Measurements from ENCODE around the gene FGD6.

Gene FGD6

DNA sequence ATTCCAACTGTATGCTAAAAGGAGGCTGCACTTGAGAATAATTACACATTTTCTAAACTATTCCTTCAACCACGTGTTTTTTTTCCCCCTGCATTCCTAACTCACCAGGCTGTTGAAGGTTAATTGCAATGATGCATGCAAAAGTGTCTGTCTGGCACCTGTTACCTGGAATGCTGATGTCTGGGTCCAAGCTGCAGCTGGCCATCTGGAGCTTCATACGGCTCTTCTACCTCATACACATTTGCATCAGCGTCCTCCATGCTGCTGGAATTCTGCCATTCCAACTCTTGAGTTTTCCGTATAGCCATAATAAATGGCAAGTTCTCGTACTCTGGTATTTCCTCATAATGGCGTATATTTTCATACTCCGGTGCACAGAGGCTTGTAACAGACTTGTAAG lies 8.6 kb downstream of the FGD6 start:
- TF ChIP-seq Cebpa-rat (IDR thresholded peaks at IDR 0.05) = no peak
- Histone ChIP-seq H3K4me1 (peaks cover 29% of the 10 kb centered on the region), H3K27me3 (no peaks in the 10 kb centered on the region), H3K27ac (no peak overlapping the region), H3K36me3 (0 out of 2 replicates have a peak, but pooled peaks cover 3% of the 10 kb centered on the region), H3K9me3 (no peaks in the 10 kb centered on the region), H3K4me3 (no peak overlapping the region), H3K9ac (no peak overlapping the region), H4K20me1 (no peaks in the 10 kb centered on the region), H3K4me2 (no peak overlapping the region)

DNA sequence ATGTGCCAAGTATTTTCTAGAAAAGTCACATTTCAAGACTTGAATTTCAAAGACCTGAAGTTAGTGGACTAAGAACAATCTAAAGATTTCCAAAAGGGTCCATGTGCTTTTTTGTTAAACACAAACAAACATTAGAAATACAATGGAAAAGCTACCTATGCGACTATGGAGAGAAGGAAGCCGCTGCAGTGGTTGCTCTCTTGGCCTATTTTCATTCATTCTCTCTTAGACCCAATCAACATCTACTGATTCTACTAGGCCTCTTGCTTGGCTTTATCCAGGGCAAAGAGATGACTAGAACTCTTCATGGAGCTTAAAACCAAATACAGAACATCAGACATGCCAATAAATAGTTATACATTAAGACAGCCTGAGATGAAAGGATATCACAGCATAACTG lies 9.9 kb downstream of the FGD6 start:
- 0 out of 2 replicates have a peak, but pooled peaks cover 3% of the 10 kb centered on the region for H3K36me3 ChIP-seq
- H4K20me1 ChIP-seq = no peaks in the 10 kb centered on the region
- H3K4me2 ChIP-seq = no peak overlapping the region
- TF ChIP-seq Cebpa-rat (IDR thresholded peaks at IDR 0.05) = no peak
- H3K27me3 ChIP-seq = no peaks in the 10 kb centered on the region
- H3K9me3 ChIP-seq = no peaks in the 10 kb centered on the region
- H3K4me3 ChIP-seq = no peak overlapping the region
- no peak overlapping the region for H3K27ac ChIP-seq
- no peak overlapping the region for H3K9ac ChIP-seq
- H3K4me1 ChIP-seq = peaks cover 40% of the 10 kb centered on the region

DNA sequence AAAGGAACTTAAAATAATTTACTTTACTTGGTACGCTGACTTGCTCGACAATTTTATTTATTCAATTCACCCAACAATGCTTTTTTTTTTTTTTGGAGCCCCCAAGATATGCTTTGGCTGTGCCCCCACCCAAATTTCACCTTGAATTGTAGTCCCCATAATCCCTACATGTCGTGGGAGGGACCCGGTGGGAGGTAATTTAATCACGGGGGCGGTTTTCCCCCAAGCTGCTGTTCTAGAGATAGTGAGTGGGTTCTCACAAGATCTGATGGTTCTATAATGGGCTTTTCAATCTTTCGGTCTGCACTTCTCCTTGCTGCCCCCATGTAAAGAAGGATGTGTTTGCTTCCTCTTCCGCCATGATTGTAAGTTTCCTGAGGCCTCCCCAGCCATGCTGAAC lies 10.4 kb downstream of the FGD6 start:
- no peak overlapping the region for H3K4me2 ChIP-seq
- peaks cover 41% of the 10 kb centered on the region for H3K4me1 ChIP-seq
- H3K27me3 ChIP-seq = no peaks in the 10 kb centered on the region
- no peaks in the 10 kb centered on the region for H3K9me3 ChIP-seq
- H3K9ac ChIP-seq = no peak overlapping the region
- no peak for TF ChIP-seq Cebpa-rat (IDR thresholded peaks at IDR 0.05)
- 0 out of 2 replicates have a peak, but pooled peaks cover 3% of the 10 kb centered on the region for H3K36me3 ChIP-seq
- H4K20me1 ChIP-seq = no peaks in the 10 kb centered on the region
- no peak overlapping the region for H3K27ac ChIP-seq
- no peak overlapping the region for H3K4me3 ChIP-seq

DNA sequence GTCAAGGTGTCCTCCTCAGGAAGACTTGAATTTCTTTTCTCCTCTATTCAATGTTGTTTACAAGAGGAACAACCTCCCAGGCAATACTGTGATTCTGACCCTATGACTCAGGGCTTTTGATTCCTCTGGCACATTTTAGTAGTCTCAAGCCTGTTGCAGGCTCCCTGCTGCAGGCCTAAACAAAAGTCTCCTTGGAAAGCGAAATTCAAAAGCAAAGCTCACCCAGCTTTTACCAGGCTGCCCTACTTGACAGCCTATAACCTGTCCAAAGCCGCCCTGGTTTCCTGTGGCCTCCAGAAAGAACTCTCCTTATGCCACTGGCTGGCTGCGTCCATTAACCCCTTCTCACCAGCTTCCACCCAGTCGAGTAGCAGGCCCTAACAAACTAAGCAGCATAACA lies 11.6 kb downstream of the FGD6 start:
- H3K4me3 ChIP-seq = no peak overlapping the region
- H3K4me1 ChIP-seq = peaks cover 53% of the 10 kb centered on the region
- no peaks in the 10 kb centered on the region for H3K9me3 ChIP-seq
- H3K36me3 ChIP-seq = 0 out of 2 replicates have a peak, but pooled peaks cover 3% of the 10 kb centered on the region
- no peaks in the 10 kb centered on the region for H4K20me1 ChIP-seq
- no peak overlapping the region for H3K4me2 ChIP-seq
- TF ChIP-seq Cebpa-rat (IDR thresholded peaks at IDR 0.05) = no peak
- H3K9ac ChIP-seq = no peak overlapping the region
- no peaks in the 10 kb centered on the region for H3K27me3 ChIP-seq
- H3K27ac ChIP-seq = peak overlapping the region; percentile 51

DNA sequence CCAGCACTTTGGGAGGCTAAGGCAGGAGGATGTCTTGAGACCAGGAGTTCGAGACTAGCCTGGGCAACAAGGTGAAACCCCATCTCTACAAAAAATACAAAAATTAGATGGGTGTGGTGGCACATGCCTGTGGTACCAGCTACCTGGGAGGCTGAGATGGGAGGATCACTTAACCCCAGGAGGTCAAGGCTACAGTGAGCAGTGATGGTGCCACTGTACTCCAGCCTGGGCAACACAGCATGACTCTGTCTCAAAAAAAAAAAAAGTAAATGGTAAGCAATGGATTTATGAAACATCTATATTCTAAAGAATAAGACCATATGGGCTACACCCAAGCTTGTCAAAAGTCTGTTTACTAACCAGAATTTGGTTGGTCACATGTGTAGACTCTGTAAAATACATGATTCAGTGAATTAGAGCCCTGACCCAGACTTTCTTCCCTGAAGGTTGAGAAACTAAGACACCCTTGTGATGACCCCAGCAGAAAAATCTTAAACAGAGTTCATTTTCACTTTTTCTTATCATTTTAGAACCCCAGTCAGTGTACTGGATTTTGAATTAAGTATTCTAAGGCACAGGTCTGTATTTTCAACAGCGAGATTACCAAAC lies 12.1 kb downstream of the FGD6 start:
- Histone ChIP-seq H3K4me3 (no peak overlapping the region), H3K4me2 (no peak overlapping the region), H3K9me3 (no peaks in the 10 kb centered on the region), H3K4me1 (peaks cover 55% of the 10 kb centered on the region), H3K27me3 (no peaks in the 10 kb centered on the region), H4K20me1 (no peaks in the 10 kb centered on the region), H3K36me3 (0 out of 2 replicates have a peak, but pooled peaks cover 3% of the 10 kb centered on the region), H3K27ac (peak overlapping the region; percentile 83; the same call in 1 of the 2 replicates), H3K9ac (no peak overlapping the region)
- TF ChIP-seq Cebpa-rat (IDR thresholded peaks at IDR 0.05) = no peak

DNA sequence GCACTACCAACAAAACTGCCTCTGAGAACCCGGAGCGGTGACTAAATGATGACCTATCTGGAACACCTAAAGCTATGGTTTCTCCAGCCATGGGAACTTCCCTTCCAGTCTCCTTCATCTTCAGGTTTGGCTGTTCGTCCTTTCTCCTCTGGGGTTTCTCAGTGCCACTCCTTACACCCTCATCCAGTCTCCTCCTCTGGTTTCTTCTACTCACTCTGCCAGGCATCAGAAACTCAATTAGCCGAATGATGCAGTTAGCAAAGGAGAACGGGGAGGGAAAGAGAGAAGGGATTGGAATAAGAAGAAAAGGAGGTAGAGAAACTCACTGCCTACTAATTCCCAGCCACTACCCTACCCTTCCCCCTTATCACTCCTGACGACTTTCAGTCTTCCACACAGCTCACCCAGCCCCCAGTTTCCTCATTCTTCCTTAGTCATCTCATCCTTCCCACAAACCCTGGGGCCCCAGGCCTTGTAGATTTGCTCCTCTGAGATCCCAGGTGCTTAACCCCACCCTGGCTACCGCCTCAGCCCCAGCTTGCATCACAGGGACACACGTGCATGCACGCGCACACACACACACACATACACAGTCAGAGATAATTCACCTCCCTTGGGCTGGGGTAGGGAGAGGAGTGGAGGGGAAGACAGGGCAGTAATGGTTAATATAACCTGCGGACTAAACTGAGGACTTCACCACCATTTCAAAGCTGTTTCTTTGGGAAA lies 13.0 kb downstream of the FGD6 start:
- H3K4me3 ChIP-seq = no peak overlapping the region
- peaks cover 53% of the 10 kb centered on the region for H3K4me1 ChIP-seq
- H3K27me3 ChIP-seq = no peaks in the 10 kb centered on the region
- no peak overlapping the region for H3K9ac ChIP-seq
- peak overlapping the region; percentile 87 for H3K4me2 ChIP-seq
- no peak for TF ChIP-seq Cebpa-rat (IDR thresholded peaks at IDR 0.05)
- no peaks in the 10 kb centered on the region for H3K9me3 ChIP-seq
- H4K20me1 ChIP-seq = no peaks in the 10 kb centered on the region
- peak overlapping the region; percentile 83 for H3K27ac ChIP-seq
- H3K36me3 ChIP-seq = 0 out of 2 replicates have a peak, but pooled peaks cover 3% of the 10 kb centered on the region

DNA sequence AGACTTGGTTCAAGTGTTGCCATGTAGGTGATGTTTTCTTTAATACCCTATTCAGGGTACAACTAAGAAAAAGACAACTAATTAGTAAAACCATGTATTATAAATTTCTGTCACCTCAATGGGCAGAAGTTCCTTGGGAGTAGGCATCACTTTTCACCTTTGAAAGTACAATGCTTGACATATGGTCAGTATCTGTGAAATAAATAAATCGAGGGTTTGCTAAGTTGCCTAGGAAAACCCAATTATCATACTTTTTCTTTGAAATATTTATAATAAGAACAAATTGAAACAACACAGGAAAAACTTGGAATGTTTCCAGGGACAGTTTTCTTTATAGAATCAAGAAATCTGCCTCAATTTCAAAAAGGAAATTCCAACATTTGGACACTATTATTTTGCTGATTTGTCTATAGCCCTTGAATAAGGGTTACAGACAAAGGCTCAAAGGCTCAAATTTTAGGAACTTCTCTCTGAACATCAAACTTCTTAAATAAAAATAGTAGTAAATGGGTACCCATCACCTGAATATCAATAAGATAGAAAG lies 13.7 kb downstream of the FGD6 start:
- Histone ChIP-seq H3K4me1 (peaks cover 53% of the 10 kb centered on the region), H3K4me3 (no peak overlapping the region)

DNA sequence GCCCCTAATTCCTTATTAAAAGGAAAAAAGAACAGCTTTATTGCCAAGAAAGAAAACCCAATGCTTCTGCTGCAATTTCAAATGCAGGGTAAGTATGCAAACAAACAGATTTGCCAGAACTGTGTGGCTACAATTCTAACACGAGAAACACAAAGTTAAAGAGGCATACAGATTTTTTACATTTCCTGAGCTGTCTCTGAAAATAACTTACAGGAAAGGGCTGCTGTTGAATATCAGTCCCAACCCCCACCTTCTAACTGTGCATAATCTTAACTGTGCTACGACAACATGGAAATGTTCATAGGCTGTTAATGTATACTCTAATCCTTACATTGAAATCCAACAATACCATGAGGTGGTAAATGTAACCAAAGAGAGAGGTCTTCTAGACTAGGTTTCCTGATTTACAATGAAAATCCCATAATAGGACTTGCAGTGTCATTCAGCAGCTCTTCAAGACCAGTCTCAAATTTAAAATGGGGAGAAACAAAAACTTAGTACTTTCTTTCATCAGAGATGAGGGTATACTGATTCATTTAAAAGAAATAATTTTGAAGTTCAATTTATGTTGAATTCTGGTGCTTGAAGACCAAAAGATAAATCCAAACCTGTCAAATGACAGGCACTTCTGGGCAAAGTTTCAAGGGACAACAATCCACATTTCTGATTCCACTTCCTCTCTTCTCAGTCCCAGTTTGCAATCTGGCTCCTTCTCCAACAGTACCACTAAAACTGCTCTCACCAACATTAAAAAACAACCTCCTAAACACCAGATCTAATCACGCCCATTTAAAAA lies 14.4 kb downstream of the FGD6 start:
- Histone ChIP-seq H3K27ac (peak overlapping the region; percentile 83), H3K9ac (peak overlapping the region; percentile 61), H3K27me3 (no peaks in the 10 kb centered on the region), H4K20me1 (no peaks in the 10 kb centered on the region), H3K36me3 (0 out of 2 replicates have a peak, but pooled peaks cover 2% of the 10 kb centered on the region), H3K4me1 (peaks cover 53% of the 10 kb centered on the region), H3K4me2 (peak overlapping the region; percentile 87), H3K4me3 (peak overlapping the region; percentile 55), H3K9me3 (no peaks in the 10 kb centered on the region)
- TF ChIP-seq Cebpa-rat (IDR thresholded peaks at IDR 0.05) = no peak

More for the DNA sequence above, 13.7 kb downstream of the FGD6 start:
- H3K27ac ChIP-seq = peak overlapping the region; percentile 83
- no peaks in the 10 kb centered on the region for H3K27me3 ChIP-seq
- peak overlapping the region; percentile 61; the same call in 1 of the 2 replicates for H3K9ac ChIP-seq
- H4K20me1 ChIP-seq = no peaks in the 10 kb centered on the region
- 0 out of 2 replicates have a peak, but pooled peaks cover 3% of the 10 kb centered on the region for H3K36me3 ChIP-seq
- H3K4me2 ChIP-seq = peak overlapping the region; percentile 87
- H3K9me3 ChIP-seq = no peaks in the 10 kb centered on the region
- no peak for TF ChIP-seq Cebpa-rat (IDR thresholded peaks at IDR 0.05)

DNA sequence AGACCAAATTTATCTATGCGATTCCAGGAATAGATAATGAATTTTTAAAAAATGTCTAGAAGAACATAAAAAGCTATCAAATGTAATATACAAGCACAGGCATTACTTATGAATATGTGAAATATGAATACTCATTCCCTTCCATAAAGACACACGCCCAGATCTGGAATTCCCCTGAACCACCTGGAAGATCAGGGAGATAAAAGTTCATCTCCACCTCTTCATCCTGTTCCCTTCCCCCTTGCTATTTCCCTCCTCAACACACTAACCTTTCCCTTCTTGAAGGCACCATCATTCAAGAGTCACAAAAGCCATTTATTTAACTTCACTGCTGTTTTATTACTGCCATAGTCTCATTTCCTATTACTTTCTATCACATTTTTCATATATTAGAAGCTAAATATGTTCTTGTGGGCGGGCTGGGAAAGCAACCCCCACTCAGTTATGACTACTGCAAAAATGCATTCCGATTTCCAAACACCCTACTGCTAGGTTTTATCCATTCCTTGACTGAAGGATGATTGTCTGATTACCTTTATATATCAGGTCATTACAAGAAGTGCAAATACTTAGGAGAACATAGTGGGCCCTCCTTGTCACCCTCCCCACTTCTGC lies 16.1 kb downstream of the FGD6 start:
- peaks cover 53% of the 10 kb centered on the region for H3K4me1 ChIP-seq
- no peaks in the 10 kb centered on the region for H3K27me3 ChIP-seq
- TF ChIP-seq Cebpa-rat (IDR thresholded peaks at IDR 0.05) = no peak
- H3K4me3 ChIP-seq = no peak overlapping the region
- no peak overlapping the region for H3K9ac ChIP-seq
- H4K20me1 ChIP-seq = no peaks in the 10 kb centered on the region
- H3K9me3 ChIP-seq = no peaks in the 10 kb centered on the region
- H3K27ac ChIP-seq = peak overlapping the region; percentile 83; the same call in 1 of the 2 replicates
- H3K4me2 ChIP-seq = peak overlapping the region; percentile 87
- H3K36me3 ChIP-seq = no peaks in the 10 kb centered on the region

Measured in BLaER1 (cell line).